ENCODE measurements around the gene ITPKA.

The ITPKA gene

DNA sequence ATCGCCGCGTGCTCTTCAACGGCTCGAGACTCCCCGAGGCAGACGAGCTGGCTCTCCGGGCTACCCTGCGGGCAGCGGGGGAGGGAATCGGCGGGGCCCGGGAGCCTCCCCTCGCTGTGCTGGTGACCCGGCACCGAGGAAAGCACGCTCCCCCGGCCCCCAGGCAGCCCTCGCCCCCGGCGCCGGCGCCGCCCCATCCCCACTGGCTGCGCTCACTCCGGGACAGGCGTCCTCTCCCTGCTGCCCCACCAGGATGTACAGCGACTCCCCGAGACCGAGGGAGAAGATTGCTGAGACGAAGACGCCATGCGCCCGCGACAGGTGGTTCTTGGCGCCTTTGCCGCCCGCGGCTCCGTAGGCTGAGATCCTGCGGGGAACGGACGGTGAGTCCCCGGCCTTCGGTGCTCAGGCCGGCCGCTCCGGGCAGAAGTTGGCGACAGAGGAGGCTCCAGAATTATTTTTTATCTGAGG is 18.3 kb downstream of the ITPKA start:
- DNase-seq, result peak; percentile 8

DNA sequence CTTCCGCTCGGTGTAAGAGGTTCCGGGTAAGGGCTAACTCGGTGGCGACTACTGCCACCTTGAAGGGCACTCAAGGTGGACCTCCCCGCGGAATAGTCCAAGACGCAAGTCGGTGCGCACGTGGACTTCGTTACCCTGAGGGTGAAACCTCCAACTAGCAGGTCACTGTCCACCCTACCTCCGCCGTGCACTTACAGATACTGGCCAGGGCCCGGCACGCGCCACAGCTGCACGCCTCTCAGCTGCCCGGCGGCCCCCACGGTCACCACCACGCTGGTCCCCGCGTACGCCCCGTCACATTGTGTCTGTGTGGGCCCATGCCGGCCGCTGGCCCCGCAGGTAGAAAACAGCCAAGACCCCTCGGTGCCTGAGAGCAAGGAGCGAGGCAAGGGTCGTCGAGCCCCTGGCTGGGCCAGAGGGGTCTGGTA is 18.9 kb downstream of the ITPKA start:
- DNase-seq, result no peak

DNA sequence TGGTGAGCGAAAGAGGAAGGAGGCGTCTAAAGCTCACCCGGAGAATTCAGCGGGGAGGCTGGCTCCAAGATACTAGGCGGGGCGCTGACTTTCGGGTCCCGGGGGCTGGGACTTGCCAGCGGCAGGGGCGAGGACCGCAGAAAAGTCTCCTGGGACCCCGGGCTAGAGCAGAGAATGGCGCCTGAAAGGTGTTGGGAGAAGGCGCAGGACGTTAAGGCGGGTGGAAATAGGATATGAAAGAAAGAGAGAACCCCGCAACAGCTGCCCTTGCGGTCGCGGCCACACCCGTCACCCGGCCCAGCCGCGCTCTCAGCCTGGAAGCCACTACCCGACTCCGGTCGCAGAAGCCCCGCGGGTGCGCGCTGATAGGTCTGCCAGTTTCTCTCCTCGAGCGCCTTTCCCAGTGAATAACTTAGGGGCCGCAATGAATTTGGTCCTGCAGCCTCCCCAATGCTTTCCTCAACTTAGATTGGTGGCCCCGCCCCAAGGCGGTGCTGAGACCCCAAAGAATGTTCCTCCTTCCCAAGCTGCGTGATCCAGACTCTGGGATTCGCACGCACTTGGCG is 19.3 kb downstream of the ITPKA start:
- DNase-seq, result no peak

GRCh38 chr15:41513506-41514227 is 20.0 kb downstream of the ITPKA start, which contains the start of gene LTK:
Gene LTK, minus strand, starts transcription at chr15:41513827. Its CDS starts 118 bp downstream, at chr15:41513709.
- no peak for DNase-seq

DNA sequence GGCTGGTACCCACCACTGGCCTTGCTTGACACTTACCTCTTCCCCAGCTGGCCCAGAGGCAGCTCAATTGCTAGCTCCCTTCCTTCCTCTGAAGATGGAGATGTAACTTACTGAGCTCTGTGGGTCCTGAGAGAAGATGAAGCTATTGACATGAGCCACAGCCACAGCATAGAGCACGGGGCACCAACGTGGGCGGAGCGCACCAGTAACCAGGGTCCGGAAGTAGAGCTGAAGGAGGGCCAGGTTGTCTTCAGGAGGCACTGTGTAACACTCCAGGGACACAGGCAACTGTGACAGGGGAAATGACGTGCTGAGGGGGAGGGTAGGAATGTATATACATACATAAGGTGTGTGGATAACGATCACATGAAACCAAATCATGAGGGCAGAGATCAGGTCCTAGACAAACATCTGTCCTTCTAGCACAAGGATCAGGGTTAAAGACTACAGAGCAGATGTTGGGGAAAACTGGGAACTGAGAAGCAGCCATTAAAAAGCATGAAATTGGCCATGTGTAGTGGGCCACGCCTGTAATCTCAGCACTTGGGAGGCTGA is 24.3 kb downstream of the ITPKA start:
- DNase-seq, result no peak

GRCh38 chr15:41520636-41521035 is 27.0 kb downstream of the ITPKA start:
- DNase-seq, result no peak

DNA sequence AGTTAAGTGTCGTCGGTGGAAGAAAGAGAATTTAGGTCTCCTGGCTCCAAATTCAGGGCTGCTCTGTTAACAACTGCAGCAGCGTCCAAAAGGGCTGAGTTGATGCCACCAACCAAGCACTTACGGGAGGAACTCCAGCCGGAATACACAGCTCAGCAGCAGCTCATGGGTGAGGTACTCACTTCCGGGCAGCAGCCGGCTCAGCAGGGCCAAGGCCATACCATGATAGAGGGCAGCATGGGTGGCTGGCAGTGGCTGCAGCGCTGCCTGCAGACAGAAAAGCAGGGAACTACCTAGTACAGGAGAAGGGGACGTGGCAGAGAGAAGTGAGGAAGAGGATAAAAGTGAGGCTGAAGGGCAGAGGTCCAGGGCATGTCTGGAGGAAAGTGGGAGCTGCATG is 27.9 kb downstream of the ITPKA start:
- no peak for DNase-seq

DNA sequence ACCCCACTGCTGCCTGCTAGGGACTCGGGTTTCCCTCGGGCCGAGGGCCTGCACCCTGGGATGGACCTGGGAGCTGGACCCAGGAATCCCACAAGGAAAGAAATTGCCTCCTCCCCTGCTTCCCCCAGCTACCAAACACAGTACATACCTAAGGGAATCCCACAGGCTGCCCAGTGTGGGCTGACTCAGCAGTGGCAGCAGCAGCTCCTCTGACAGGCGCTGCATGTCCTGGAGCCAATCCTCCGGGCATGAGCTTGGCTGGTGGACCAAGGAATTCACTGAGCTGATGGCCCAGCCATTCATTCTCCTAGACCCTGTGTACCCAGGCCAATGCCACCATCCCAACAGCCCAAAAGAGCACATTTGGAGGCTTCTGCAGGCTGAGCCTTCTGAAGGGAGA is 29.4 kb downstream of the ITPKA start:
- DNase-seq, result no peak

- DNase-seq, result no peak
Measured at GRCh38 chr15:41530363-41530956, 36.8 kb downstream of the ITPKA start.

DNA sequence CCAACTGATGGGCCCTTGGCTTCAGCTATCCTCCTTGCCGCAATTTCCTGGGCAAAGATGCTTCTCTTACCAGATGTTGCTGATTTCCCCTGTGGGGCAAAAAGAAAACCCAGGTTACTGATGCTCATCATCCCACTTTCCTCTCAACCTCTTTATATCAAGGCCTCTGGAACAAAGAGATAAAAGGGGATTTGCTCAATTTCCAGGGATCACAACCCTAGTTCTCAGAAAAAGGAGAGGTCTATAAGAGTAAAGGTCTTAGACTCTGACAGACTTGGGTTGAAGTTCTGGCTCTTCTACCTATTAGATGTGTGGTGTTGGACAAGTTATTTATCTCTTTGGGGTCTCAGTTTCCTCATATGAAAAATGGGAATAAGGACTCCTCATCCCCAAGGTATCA is 41.9 kb downstream of the ITPKA start:
- DNase-seq, result no peak

GRCh38 chr15:41536866-41537265 is 43.2 kb downstream of the ITPKA start:
- DNase-seq, result no peak

GRCh38 chr15:41543521-41543870 is 49.8 kb downstream of the ITPKA start:
- no peak for DNase-seq

GRCh38 chr15:41544650-41545015 is 51.0 kb downstream of the ITPKA start:
- no peak for DNase-seq

- no peak for DNase-seq
Measured at GRCh38 chr15:41545218-41545617, 51.5 kb downstream of the ITPKA start.

DNA sequence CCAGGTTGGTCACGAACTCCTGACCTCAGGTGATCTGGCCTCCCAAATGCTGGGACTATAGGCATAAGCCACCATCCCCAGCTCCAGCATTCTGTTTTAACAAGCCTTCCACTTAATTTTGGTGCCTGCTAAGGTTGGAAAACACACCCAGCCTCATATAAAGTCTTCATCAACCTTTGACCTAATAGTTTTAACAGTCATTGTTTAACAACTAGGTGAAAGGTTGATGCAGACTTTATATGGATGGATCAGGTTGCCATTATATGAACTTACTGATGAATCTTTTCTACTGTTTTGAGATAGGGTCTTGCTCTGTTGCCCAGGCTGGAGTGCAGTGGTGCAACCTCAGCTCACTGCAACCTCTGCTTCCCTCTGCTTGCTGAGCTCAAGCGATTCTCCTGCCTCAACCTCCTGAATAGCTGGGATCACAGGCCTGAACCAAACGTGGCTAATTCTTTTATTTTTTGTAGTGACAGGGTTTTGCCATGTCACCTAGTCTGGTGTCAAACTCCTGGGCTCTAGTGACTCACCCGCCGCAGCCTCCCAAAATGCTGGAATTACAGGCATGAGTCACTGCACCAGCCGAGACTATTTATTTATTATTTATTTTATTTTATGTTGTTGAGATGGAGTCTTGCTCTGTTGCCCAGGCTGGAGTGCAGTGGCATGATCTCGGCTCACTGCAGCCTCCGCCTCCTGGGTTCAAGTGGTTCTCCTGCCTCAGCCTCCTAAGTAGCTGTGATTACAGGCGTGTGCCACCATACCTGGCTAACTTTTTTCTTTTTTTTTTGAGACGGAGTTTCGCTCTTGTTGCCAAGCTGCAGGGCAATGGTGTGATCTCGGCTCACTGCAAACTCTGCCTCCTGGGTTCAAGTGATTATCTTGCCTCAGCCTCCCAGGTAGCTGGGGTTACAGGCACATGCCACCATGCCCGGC is 53.4 kb downstream of the ITPKA start:
- no peak for DNase-seq

- DNase-seq, result no peak
Measured at GRCh38 chr15:41550066-41550775, 56.5 kb downstream of the ITPKA start.
